GM12891 (cell line): ENCODE results near the gene NUB1.

Experiments used
- POLR2A ChIP-seq: IDR thresholded peaks from 2 replicates; pipeline ENCODE4 v1.6.1; 2011; ENCODE audit warnings: low read depth, low read length, control low read depth
- POLR2AphosphoS5 ChIP-seq: IDR thresholded peaks from 2 replicates; pipeline ENCODE4 v1.6.1; 2011; ENCODE audit warnings: low read depth, low read length, control low read depth
- POU2F2 ChIP-seq: IDR thresholded peaks from 2 replicates; pipeline ENCODE4 v1.6.1; 2011; ENCODE audit warnings: low read depth, mild to moderate bottlenecking, control low read depth, low read length, moderate library complexity

DNA sequence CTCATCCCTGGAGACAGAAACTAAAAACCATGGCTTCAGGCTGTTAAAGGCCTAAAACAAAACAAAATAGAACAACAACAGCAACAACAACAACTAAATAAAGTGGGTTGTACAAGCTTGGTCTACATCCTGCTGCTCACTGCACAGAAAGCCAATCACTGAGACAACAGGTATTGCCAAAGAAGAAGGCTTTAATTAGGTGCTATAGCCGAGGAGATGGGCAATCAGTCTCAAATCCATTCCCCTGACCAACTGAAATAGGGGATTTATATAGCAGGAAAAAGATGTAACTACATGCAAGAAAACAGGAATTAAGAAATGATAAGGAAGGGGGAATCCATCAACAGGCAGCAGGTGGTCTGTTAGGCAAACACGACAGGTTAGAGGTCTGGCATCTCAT is 22.4 kb upstream of the NUB1 start:
- TF ChIP-seq POU2F2 (no peak), POLR2A (no peak), POLR2AphosphoS5 (no peak)
